Measurements from ENCODE around the gene CATSPER4.

The CATSPER4 gene

DNA sequence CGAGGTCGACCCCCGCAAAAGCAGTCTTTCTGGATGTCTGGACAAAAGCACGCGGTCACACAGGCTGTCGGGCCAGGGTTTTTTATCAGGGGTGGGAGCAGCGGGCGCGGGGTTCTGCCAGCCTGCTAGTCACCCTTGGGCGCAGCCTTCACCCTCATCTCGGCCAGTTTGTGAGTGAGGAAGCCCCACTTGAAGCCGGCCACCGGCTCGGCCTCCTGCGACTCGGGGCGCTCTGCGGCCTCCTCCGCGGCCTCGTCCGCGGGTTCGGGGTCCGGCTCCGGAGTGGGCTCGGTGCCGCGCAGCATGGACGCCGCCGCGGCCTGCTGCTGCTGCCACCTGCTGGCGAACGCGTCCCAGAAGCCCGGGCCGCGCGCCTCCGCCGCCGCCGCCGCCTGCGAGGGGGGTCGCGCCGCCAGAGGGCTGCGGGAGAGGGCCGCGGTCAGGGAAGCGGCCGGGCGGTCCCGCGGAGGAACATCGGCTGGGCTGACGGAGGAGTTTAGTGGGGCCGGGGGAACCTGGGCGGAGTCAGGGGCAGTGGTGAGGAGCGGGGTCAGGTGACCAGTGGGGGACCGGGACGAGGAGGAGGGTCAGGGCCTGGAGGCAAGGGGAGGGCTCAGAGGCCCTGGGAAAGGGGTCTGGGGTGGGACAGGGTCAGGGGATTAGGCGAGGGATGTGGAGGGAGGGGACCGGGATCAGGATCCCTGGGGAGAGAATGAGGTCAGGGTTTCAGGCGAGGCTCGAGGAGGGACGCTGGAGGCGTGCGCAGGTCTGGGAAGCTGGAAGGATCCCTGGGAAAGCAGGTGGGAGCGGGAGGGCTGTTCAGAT is 26.2 kb upstream of the CATSPER4 start:
- Histone ChIP-seq H3K27ac (no peak overlapping the region), H4K20me1 (ENCODE audit: insufficient read depth) (no peaks in the 10 kb centered on the region), H3K36me3 (ENCODE audit: insufficient read depth) (no peaks in the 10 kb centered on the region), H2AFZ (ENCODE audit: low read depth) (0 out of 2 replicates have a peak overlapping the region, but pooled peaks have one; percentile 18), H3K4me2 (no peak overlapping the region; the same call in 1 of the 2 replicates), H3K27me3 (ENCODE audit: insufficient read depth, low read depth) (peaks cover 56% of the 10 kb centered on the region), H3K4me1 (ENCODE audit: low read depth, poor library complexity, severe bottlenecking) (peaks cover 25% of the 10 kb centered on the region), H3K79me2 (ENCODE audit: insufficient read depth, low read depth) (no peaks in the 10 kb centered on the region), H3K4me3 (IDR thresholded peaks at IDR 0.05; ENCODE audit: insufficient read depth, low read depth, low read length) (no peak overlapping the region), H3K9ac (no peak overlapping the region)
- peak; percentile 38; the same call in 1 of the 2 replicates for TF ChIP-seq CTCF (conservative IDR thresholded peaks at IDR 0.05; ENCODE audit: low read depth, low read length)

DNA sequence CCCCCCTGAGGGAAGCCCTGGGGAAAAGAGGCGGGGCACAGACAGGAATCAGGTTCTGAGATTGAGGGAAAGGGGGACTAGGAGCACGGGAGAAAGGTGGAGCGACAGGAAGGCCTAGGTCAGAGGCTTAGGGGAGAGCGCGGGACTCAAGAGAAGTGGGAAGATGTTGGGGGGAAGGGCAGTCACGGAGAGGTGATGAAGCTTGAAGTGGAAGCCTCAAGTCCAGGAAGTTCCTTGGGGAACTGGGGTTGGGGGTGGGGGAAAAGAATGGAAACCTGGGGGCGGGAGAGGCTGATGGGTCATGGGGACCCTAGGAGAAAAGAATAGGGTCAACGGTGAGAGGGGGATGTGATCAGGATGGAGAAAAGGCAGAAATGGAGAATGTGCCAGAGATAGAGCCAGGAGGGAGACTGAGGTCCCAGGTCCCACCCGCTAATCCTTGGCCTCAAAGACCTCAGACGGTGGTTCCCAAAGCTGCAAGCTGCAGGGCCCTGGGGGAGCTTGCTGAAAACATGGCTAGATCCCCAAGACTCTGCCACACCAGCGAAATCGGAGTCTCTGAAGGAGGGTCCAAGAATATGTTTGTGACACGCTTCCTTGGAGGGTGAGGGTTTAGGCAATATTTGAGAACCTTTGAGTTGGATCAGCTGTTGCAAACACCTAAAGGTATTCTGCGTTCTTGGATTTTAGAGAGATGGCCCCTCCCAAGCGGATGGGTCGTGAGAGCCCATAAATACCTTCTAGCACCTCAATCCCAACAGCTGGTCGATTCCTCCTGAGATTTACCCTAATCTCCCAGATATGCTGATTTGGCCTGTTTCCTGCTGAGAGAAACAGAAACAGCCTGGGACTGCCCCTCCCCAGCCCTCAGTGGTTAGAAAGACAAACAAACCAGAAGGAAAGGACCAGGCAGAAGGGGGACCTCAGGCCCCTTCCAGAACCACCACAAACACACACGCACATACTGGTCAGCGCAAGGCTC is 25.2 kb upstream of the CATSPER4 start:
- no peak overlapping the region for H3K27ac ChIP-seq
- no peak overlapping the region for H2AFZ ChIP-seq (ENCODE audit: low read depth)
- TF ChIP-seq CTCF (conservative IDR thresholded peaks at IDR 0.05; ENCODE audit: low read depth, low read length): no peak
- H3K4me1 ChIP-seq (ENCODE audit: low read depth, poor library complexity, severe bottlenecking): peaks cover 25% of the 10 kb centered on the region
- H3K9ac ChIP-seq: no peak overlapping the region
- H3K4me2 ChIP-seq: peak overlapping the region; percentile 44
- H3K4me3 ChIP-seq (IDR thresholded peaks at IDR 0.05; ENCODE audit: insufficient read depth, low read depth, low read length): no peak overlapping the region
- H3K27me3 ChIP-seq (ENCODE audit: insufficient read depth, low read depth): peaks cover 56% of the 10 kb centered on the region
- no peaks in the 10 kb centered on the region for H4K20me1 ChIP-seq (ENCODE audit: insufficient read depth)
- H3K36me3 ChIP-seq (ENCODE audit: insufficient read depth): no peaks in the 10 kb centered on the region
- no peaks in the 10 kb centered on the region for H3K79me2 ChIP-seq (ENCODE audit: insufficient read depth, low read depth)

GRCh38 chr1:26166719-26167281 is 23.6 kb upstream of the CATSPER4 start:
- Histone ChIP-seq H3K36me3 (ENCODE audit: insufficient read depth) (no peaks in the 10 kb centered on the region), H2AFZ (ENCODE audit: low read depth) (no peak overlapping the region), H3K4me1 (ENCODE audit: low read depth, poor library complexity, severe bottlenecking) (peaks cover 29% of the 10 kb centered on the region), H4K20me1 (ENCODE audit: insufficient read depth) (no peaks in the 10 kb centered on the region), H3K27ac (no peak overlapping the region), H3K27me3 (ENCODE audit: insufficient read depth, low read depth) (peaks cover 45% of the 10 kb centered on the region), H3K4me3 (IDR thresholded peaks at IDR 0.05; ENCODE audit: insufficient read depth, low read depth, low read length) (no peak overlapping the region), H3K9ac (no peak overlapping the region), H3K79me2 (ENCODE audit: insufficient read depth, low read depth) (no peaks in the 10 kb centered on the region), H3K4me2 (peak overlapping the region; percentile 17)
- TF ChIP-seq CTCF (conservative IDR thresholded peaks at IDR 0.05; ENCODE audit: low read depth, low read length): no peak

GRCh38 chr1:26168410-26169197 is 21.8 kb upstream of the CATSPER4 start, which contains the start of gene C1orf232:
TSS of gene C1orf232 (minus strand) at chr1:26168963. CDS start at chr1:26168499, 464 bp downstream.
- H2AFZ ChIP-seq (ENCODE audit: low read depth): peak within 1 kb of the TSS; percentile 89
- H3K79me2 ChIP-seq (ENCODE audit: insufficient read depth, low read depth): no peaks in the 10 kb centered on the region
- H3K4me2 ChIP-seq: peak within 1 kb of the TSS; percentile 3; the same call in 1 of the 2 replicates
- H3K27me3 ChIP-seq (ENCODE audit: insufficient read depth, low read depth): peaks cover 31% of the 10 kb centered on the region
- no peak for TF ChIP-seq CTCF (conservative IDR thresholded peaks at IDR 0.05; ENCODE audit: low read depth, low read length)
- H3K9ac ChIP-seq: peak within 1 kb of the TSS; percentile 95
- H3K36me3 ChIP-seq (ENCODE audit: insufficient read depth): no peaks in the 10 kb centered on the region
- no peaks in the 10 kb centered on the region for H4K20me1 ChIP-seq (ENCODE audit: insufficient read depth)
- peaks cover 29% of the 10 kb centered on the region for H3K4me1 ChIP-seq (ENCODE audit: low read depth, poor library complexity, severe bottlenecking)
- H3K27ac ChIP-seq: peak within 1 kb of the TSS; percentile 37
- peak within 1 kb of the TSS; percentile 74 for H3K4me3 ChIP-seq (IDR thresholded peaks at IDR 0.05; ENCODE audit: insufficient read depth, low read depth, low read length)

All from KMS-11 (cell line).